WTC11 (cell line): ENCODE results near the gene TH. TPM values are rescaled to one million over a fixed set of nuclear protein-coding genes. Genes with fewer than 3 reads are reported as not detected.

ENCODE experiments used
- ATAC-seq: fragments of 200-7000 bp; cut with Tn5 transposase; 2 replicates; pipeline ENCODE4 v1.10.0; 2021; ENCODE audit warnings: mild to moderate bottlenecking, moderate library complexity
- CTCF ChIA-PET: fragments of 300-600 bp; sonication (Branson Sonifier 250); formaldehyde crosslinking; loops from one replicate; lab custom pipeline; 2021; ENCODE audit warnings: antibody characterized with exemption; lab: Charles Lee
- POLR2A ChIA-PET: fragments of 350-600 bp; sonication (Branson Sonifier 250); formaldehyde crosslinking; loops from one replicate; lab custom pipeline; 2021; ENCODE audit warnings: antibody characterized with exemption; lab: Charles Lee
- DNase-seq: peaks from one replicate; pipeline ENCODE4 v3.0.0; 2021; ENCODE audit warnings: low spot score
- H3K27ac Mint-ChIP-seq: 2 replicates; pipeline ENCODE4 v1.8.0; 2021; ENCODE audit warnings: mixed read lengths
- H3K27me3 Mint-ChIP-seq: 2 replicates; pipeline ENCODE4 v1.8.0; 2021; ENCODE audit warnings: low read depth, mild to moderate bottlenecking, moderate library complexity, mixed read lengths
- H3K36me3 Mint-ChIP-seq: 2 replicates; pipeline ENCODE4 v1.8.0; 2021; ENCODE audit warnings: mixed read lengths
- H3K4me1 Mint-ChIP-seq: 2 replicates; pipeline ENCODE4 v1.8.0; 2022; ENCODE audit warnings: mixed read lengths
- H3K4me3 Mint-ChIP-seq: 2 replicates; pipeline ENCODE4 v1.8.0; 2021; ENCODE audit warnings: mild to moderate bottlenecking, moderate library complexity, mixed read lengths
- H3K9me3 Mint-ChIP-seq: 2 replicates; pipeline ENCODE4 v1.8.0; 2021; ENCODE audit warnings: mixed read lengths
- AFF4 ChIP-seq: sonication (generic); formaldehyde crosslinking; IDR thresholded peaks from 2 replicates; pipeline ENCODE4 v1.8.1; 2023; ENCODE audit warnings: mild to moderate bottlenecking, missing genetic modification reagents, borderline replicate concordance
- ATF6 ChIP-seq: sonication (generic); formaldehyde crosslinking; IDR thresholded peaks from 2 replicates; pipeline ENCODE4 v1.8.1; 2023; ENCODE audit warnings: mild to moderate bottlenecking, missing genetic modification reagents
- EMX1 ChIP-seq: fragments of 250-450 bp; sonication (Bioruptor Pico); IDR thresholded peaks from 2 replicates; pipeline ENCODE4 v1.8.0; 2021; ENCODE audit warnings: mild to moderate bottlenecking
- ESRRA ChIP-seq: sonication (generic); formaldehyde crosslinking; IDR thresholded peaks from 2 replicates; pipeline ENCODE4 v1.8.1; 2022; ENCODE audit warnings: mild to moderate bottlenecking, missing genetic modification reagents, borderline replicate concordance
- ETV6 ChIP-seq: sonication (generic); formaldehyde crosslinking; IDR thresholded peaks from 2 replicates; pipeline ENCODE4 v1.8.1; 2022; ENCODE audit warnings: mild to moderate bottlenecking, missing genetic modification reagents
- GRHL2 ChIP-seq: fragments of 250-450 bp; sonication (Bioruptor Pico); IDR thresholded peaks from 2 replicates; pipeline ENCODE4 v1.8.0; 2022; ENCODE audit warnings: mild to moderate bottlenecking, moderate library complexity; ENCODE audit not compliant: insufficient replicate concordance, severe bottlenecking
- GTF2I ChIP-seq: fragments of 250-450 bp; sonication (Bioruptor Pico); conservative IDR thresholded peaks from 2 replicates; pipeline ENCODE4 v1.4.0; 2021; ENCODE audit warnings: mild to moderate bottlenecking
- NFATC4 ChIP-seq: fragments of 250-450 bp; sonication (Bioruptor Pico); IDR thresholded peaks from 2 replicates; pipeline ENCODE4 v1.9.0; 2021; ENCODE audit warnings: mild to moderate bottlenecking
- RELA ChIP-seq: sonication (generic); formaldehyde crosslinking; IDR thresholded peaks from 2 replicates; pipeline ENCODE4 v1.8.1; 2022; ENCODE audit warnings: missing genetic modification reagents, mild to moderate bottlenecking, borderline replicate concordance
- RORB ChIP-seq: fragments of 250-450 bp; sonication (Bioruptor Pico); IDR thresholded peaks from 2 replicates; pipeline ENCODE4 v1.9.0; 2021; ENCODE audit warnings: mild to moderate bottlenecking
- ZNF121 ChIP-seq: sonication (generic); formaldehyde crosslinking; IDR thresholded peaks from 2 replicates; pipeline ENCODE4 v1.8.0; 2023; ENCODE audit warnings: missing genetic modification reagents
- ZNF281 ChIP-seq: sonication (generic); formaldehyde crosslinking; IDR thresholded peaks from 2 replicates; pipeline ENCODE4 v1.8.0; 2023; ENCODE audit warnings: mild to moderate bottlenecking, missing genetic modification reagents
- total RNA-seq: library from RNA; stranded (reverse); gene quantifications from 3 replicates; pipeline ENCODE4 v1.2.3, GENCODE V29; 2021
- TF ChIP-seq, protein P1 (sequence below): sonication (generic); formaldehyde crosslinking; IDR thresholded peaks from 2 replicates; pipeline ENCODE4 v1.8.1; 2023; ENCODE audit warnings: mild to moderate bottlenecking, missing genetic modification reagents, moderate library complexity
- TF ChIP-seq, protein P2 (sequence below): sonication (generic); formaldehyde crosslinking; IDR thresholded peaks from 2 replicates; pipeline ENCODE4 v1.8.1; 2022; ENCODE audit warnings: low read depth, missing genetic modification reagents, borderline replicate concordance

Gene TH
- total RNA-seq, 1 experiment from 2014 or later: not detected

DNA sequence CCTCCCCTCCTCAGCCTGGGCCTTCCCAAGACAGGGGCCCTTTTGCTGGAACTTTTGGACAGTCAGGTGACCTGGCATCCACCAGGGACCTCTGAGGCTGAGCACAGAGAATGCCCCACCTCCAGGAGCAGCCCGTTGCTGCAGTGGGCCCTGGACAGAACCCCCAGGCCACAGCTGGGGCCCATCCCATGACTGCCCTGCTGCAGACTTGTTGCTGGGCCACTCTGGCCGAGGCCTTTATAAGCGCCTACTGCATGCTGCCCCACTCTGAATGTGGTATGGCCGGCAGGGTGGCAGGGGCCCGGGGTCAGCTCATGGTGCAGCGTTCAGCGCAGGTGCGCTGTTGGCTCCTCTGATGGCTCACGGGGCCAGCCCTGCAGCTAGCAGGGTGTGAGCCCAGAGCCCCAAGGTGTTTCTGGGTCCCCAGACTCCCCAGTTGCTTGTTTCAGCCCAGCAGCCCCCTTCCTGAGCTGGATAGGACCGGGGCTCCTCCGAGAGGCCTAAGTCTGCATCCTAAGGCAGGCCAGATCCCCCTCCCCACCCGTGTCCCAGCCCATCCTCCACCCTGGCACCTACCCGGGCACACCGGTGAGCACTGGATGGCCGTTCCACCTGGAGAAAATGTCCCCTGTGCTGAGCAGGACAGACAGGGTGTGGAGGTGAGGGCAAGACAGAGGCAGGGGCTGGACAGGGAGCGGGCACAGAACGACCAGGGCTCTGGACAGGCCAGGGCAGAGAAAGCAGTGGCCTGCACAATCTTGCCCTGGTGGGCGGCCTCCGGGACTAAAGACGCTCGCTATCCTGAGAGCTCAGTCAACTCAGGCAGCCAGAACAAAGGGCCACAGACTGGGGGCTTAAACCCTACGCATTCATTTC, 28.1 kb upstream of the TH start:
- Mint-ChIP-seq H3K4me3 (no peak overlapping the region), H3K27ac (no peak overlapping the region)
- no peak for ATAC-seq
- TF ChIP-seq GTF2I (no peak), GRHL2 (CRISPR knock-in tag) (no peak), ZNF121 (CRISPR knock-in tag) (no peak), ZNF281 (CRISPR knock-in tag) (no peak), RELA (CRISPR knock-in tag) (no peak), NFATC4 (CRISPR knock-in tag) (no peak), ATF6 (CRISPR knock-in tag) (no peak)
- TF ChIP-seq, all 79 proteins: peak for 0
- Mint-ChIP-seq H3K9me3 (no peaks in the 10 kb centered on the region), H3K4me1 (no peaks in the 10 kb centered on the region), H3K27me3 (peaks cover 13% of the 10 kb centered on the region), H3K36me3 (no peaks in the 10 kb centered on the region)
- ChIA-PET POLR2A (no interaction called here), CTCF (interaction anchor here (2.3 to 3.3 kb wide), 4 partner anchors 12 to 220 kb away, joined by 6 to 41 read pairs (median 18); no protein-coding TSS in a partner anchor)
- DNase-seq: no peak

- H3K27me3 Mint-ChIP-seq: peaks cover 13% of the 10 kb centered on the region
- ChIA-PET CTCF (interaction anchor here (0.6 to 3.3 kb wide), 10 partner anchors 12 to 267 kb away, joined by 4 to 58 read pairs (median 8); partner anchors contain the start of genes C11orf21 and TSPAN32), POLR2A (interaction anchor here (1.1 kb wide), 1 partner anchor 178 kb away, joined by 4 read pairs; the partner anchor contains the start of gene CD81)
- TF ChIP-seq ETV6 (CRISPR knock-in tag): no peak
- TF ChIP-seq, all 79 proteins: peak for 0
- no peak overlapping the region for H3K27ac Mint-ChIP-seq
- H3K9me3 Mint-ChIP-seq: no peaks in the 10 kb centered on the region
- no peak overlapping the region for H3K4me3 Mint-ChIP-seq
- DNase-seq: no peak
- ATAC-seq: no peak
- no peaks in the 10 kb centered on the region for H3K4me1 Mint-ChIP-seq
- no peaks in the 10 kb centered on the region for H3K36me3 Mint-ChIP-seq
Observed at GRCh38 chr11:2198621-2199365, 27.2 kb upstream of the TH start.

GRCh38 chr11:2197771-2198520, 26.3 kb upstream of the TH start:
- Mint-ChIP-seq H3K4me3 (no peak overlapping the region), H3K36me3 (no peaks in the 10 kb centered on the region), H3K9me3 (no peaks in the 10 kb centered on the region), H3K27ac (no peak overlapping the region), H3K27me3 (peaks cover 13% of the 10 kb centered on the region), H3K4me1 (no peaks in the 10 kb centered on the region)
- POLR2A ChIA-PET: interaction anchor here (1.1 kb wide), 1 partner anchor 179 kb away, joined by 4 read pairs; the partner anchor contains the start of gene CD81
- ATAC-seq: no peak
- DNase-seq: no peak
- TF ChIP-seq EMX1 (CRISPR knock-in tag): no peak
- no peak for TF ChIP-seq ESRRA (CRISPR knock-in tag)
- no peak for TF ChIP-seq AFF4
- no peak for TF ChIP-seq RORB (CRISPR knock-in tag)
- TF ChIP-seq, protein P1, sequence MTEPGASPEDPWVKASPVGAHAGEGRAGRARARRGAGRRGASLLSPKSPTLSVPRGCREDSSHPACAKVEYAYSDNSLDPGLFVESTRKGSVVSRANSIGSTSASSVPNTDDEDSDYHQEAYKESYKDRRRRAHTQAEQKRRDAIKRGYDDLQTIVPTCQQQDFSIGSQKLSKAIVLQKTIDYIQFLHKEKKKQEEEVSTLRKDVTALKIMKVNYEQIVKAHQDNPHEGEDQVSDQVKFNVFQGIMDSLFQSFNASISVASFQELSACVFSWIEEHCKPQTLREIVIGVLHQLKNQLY (CRISPR knock-in tag): no peak
- TF ChIP-seq, protein P2, sequence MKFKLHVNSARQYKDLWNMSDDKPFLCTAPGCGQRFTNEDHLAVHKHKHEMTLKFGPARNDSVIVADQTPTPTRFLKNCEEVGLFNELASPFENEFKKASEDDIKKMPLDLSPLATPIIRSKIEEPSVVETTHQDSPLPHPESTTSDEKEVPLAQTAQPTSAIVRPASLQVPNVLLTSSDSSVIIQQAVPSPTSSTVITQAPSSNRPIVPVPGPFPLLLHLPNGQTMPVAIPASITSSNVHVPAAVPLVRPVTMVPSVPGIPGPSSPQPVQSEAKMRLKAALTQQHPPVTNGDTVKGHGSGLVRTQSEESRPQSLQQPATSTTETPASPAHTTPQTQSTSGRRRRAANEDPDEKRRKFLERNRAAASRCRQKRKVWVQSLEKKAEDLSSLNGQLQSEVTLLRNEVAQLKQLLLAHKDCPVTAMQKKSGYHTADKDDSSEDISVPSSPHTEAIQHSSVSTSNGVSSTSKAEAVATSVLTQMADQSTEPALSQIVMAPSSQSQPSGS (CRISPR knock-in tag): no peak
- CTCF ChIA-PET: interaction anchor here (0.6 to 3.3 kb wide), 21 partner anchors 11 to 545 kb away, joined by 3 to 58 read pairs (median 5); partner anchors contain the start of genes C11orf21, CD81 and TSPAN32
